Large intestine (tissue), 3 donors: ENCODE measurements around the gene GLDN. TPM values are rescaled to one million over a fixed set of nuclear protein-coding genes. Genes with fewer than 3 reads are reported as not detected.
A peak's percentile ranks its signal among the peaks of the same experiment; 100 is the strongest.

Experiments
- DNase-seq, 2 donors: peaks; one replicate each; pipeline versions ENCODE4 v3.0.0 to v3.0.0-alpha.2; 2013
- H3K27ac ChIP-seq: one replicate; pipeline ENCODE4 v1.5.1; 2013; ENCODE audit warnings: low read length
- H3K27me3 ChIP-seq: 2 replicates; pipeline ENCODE4 v1.6.1; 2013; ENCODE audit warnings: low read length; ENCODE audit not compliant: control insufficient read depth, insufficient read depth
- H3K36me3 ChIP-seq: 2 replicates; pipeline ENCODE4 v1.6.1; 2013; ENCODE audit warnings: low read length; ENCODE audit not compliant: control insufficient read depth, insufficient read depth
- H3K4me1 ChIP-seq: one replicate; pipeline ENCODE4 v1.6.1; 2013; ENCODE audit warnings: low read length; ENCODE audit not compliant: control insufficient read depth, insufficient read depth
- H3K4me3 ChIP-seq: one replicate; pipeline ENCODE4 v1.5.1; 2013; ENCODE audit warnings: low read length
- H3K9me3 ChIP-seq: one replicate; pipeline ENCODE4 v1.6.1; 2013; ENCODE audit warnings: mild to moderate bottlenecking, low read depth, low read length, moderate library complexity; ENCODE audit not compliant: control insufficient read depth
- WGBS: methylation state at CpG from one replicate; pipeline ENCODE4 v1.1.5; 2013; ENCODE audit warnings: low lambda C conversion rate; ENCODE audit not compliant: insufficient coverage; 5-methylcytosine and 5-hydroxymethylcytosine counted together
- polyA plus RNA-seq: library from polyadenylated mRNA; unstranded; fragments of 120-200 nt; gene quantifications from one replicate; pipeline ENCODE4 v1.2.1, GENCODE V29; 2013

The GLDN gene
- polyA plus RNA-seq, 1 donor: 0.64 TPM

GRCh38 chr15:51312166-51313073 is 29.0 kb upstream of the GLDN start:
- Histone ChIP-seq H3K27ac (peak overlapping the region; percentile 59), H3K4me1 (peaks cover 38% of the 10 kb centered on the region), H3K4me3 (no peak overlapping the region), H3K9me3 (no peaks in the 10 kb centered on the region), H3K36me3 (no peaks in the 10 kb centered on the region), H3K27me3 (no peaks in the 10 kb centered on the region)
- DNase-seq: peak in 1 of 2 donors; percentile 38
- WGBS: 100% methylated on average over 1 of the region's 8 CpGs

- H3K4me3 ChIP-seq: no peak overlapping the region
- H3K27ac ChIP-seq: no peak overlapping the region
- H3K9me3 ChIP-seq: no peaks in the 10 kb centered on the region
- H3K36me3 ChIP-seq: no peaks in the 10 kb centered on the region
- DNase-seq: no peak
- no peaks in the 10 kb centered on the region for H3K27me3 ChIP-seq
- peaks cover 40% of the 10 kb centered on the region for H3K4me1 ChIP-seq
Measured at GRCh38 chr15:51313074-51313393, 28.4 kb upstream of the GLDN start.

GRCh38 chr15:51313644-51314280 is 27.7 kb upstream of the GLDN start:
- Histone ChIP-seq H3K4me3 (no peak overlapping the region), H3K4me1 (peaks cover 40% of the 10 kb centered on the region), H3K27me3 (no peaks in the 10 kb centered on the region), H3K36me3 (no peaks in the 10 kb centered on the region), H3K27ac (peak overlapping the region; percentile 85), H3K9me3 (no peaks in the 10 kb centered on the region)
- no peak for DNase-seq
- WGBS: no CpG with 5 or more reads among the region's 10 CpGs

- H3K9me3 ChIP-seq: no peaks in the 10 kb centered on the region
- H3K27me3 ChIP-seq: no peaks in the 10 kb centered on the region
- no CpG with 5 or more reads among the region's 10 CpGs for WGBS
- peak overlapping the region; percentile 85 for H3K27ac ChIP-seq
- peak; percentile 90 to 92 for DNase-seq
- no peak overlapping the region for H3K4me3 ChIP-seq
- H3K4me1 ChIP-seq: peaks cover 44% of the 10 kb centered on the region
- no peaks in the 10 kb centered on the region for H3K36me3 ChIP-seq
Measured at GRCh38 chr15:51314391-51315337, 26.8 kb upstream of the GLDN start.

- H3K27ac ChIP-seq: peak overlapping the region; percentile 85
- no peaks in the 10 kb centered on the region for H3K9me3 ChIP-seq
- H3K27me3 ChIP-seq: no peaks in the 10 kb centered on the region
- H3K4me3 ChIP-seq: no peak overlapping the region
- peaks cover 46% of the 10 kb centered on the region for H3K4me1 ChIP-seq
- no CpG with 5 or more reads among the region's 7 CpGs for WGBS
- no peak for DNase-seq
- no peaks in the 10 kb centered on the region for H3K36me3 ChIP-seq
Measured at GRCh38 chr15:51315726-51316125, 25.7 kb upstream of the GLDN start.

GRCh38 chr15:51316636-51317035 is 24.8 kb upstream of the GLDN start:
- Histone ChIP-seq H3K9me3 (no peaks in the 10 kb centered on the region), H3K27me3 (no peaks in the 10 kb centered on the region), H3K27ac (no peak overlapping the region), H3K4me3 (no peak overlapping the region), H3K36me3 (no peaks in the 10 kb centered on the region), H3K4me1 (peaks cover 46% of the 10 kb centered on the region)
- WGBS: 100% methylated on average over 1 of the region's 1 CpG
- no peak for DNase-seq

GRCh38 chr15:51318382-51319150 is 22.9 kb upstream of the GLDN start:
- H3K9me3 ChIP-seq: no peaks in the 10 kb centered on the region
- 33% methylated on average over 1 of the region's 7 CpGs for WGBS
- peaks cover 35% of the 10 kb centered on the region for H3K4me1 ChIP-seq
- H3K27ac ChIP-seq: peak overlapping the region; percentile 25
- peak; percentile 77 to 87 for DNase-seq
- H3K27me3 ChIP-seq: no peaks in the 10 kb centered on the region
- no peak overlapping the region for H3K4me3 ChIP-seq
- no peaks in the 10 kb centered on the region for H3K36me3 ChIP-seq

GRCh38 chr15:51319539-51319938 is 21.9 kb upstream of the GLDN start:
- Histone ChIP-seq H3K4me3 (no peak overlapping the region), H3K27me3 (no peaks in the 10 kb centered on the region), H3K36me3 (no peaks in the 10 kb centered on the region), H3K9me3 (no peaks in the 10 kb centered on the region), H3K27ac (no peak overlapping the region), H3K4me1 (peaks cover 25% of the 10 kb centered on the region)
- peak in 1 of 2 donors; percentile 61 for DNase-seq
- no CpG with 5 or more reads among the region's 2 CpGs for WGBS

GRCh38 chr15:51320843-51321242 is 20.6 kb upstream of the GLDN start:
- H3K4me1 ChIP-seq: peaks cover 12% of the 10 kb centered on the region
- no peak overlapping the region for H3K27ac ChIP-seq
- no peaks in the 10 kb centered on the region for H3K9me3 ChIP-seq
- WGBS: no CpG with 5 or more reads among the region's 2 CpGs
- H3K4me3 ChIP-seq: no peak overlapping the region
- DNase-seq: no peak
- H3K36me3 ChIP-seq: no peaks in the 10 kb centered on the region
- H3K27me3 ChIP-seq: no peaks in the 10 kb centered on the region
